ENCODE data around the gene RFX4. TPM values are rescaled to one million over a fixed set of nuclear protein-coding genes. Genes with fewer than 3 reads are reported as not detected.
A peak's percentile ranks its signal among the peaks of the same experiment; 100 is the strongest.

Gene RFX4
- total RNA-seq, 1 donor from 2014 or later: 3.4 TPM

DNA sequence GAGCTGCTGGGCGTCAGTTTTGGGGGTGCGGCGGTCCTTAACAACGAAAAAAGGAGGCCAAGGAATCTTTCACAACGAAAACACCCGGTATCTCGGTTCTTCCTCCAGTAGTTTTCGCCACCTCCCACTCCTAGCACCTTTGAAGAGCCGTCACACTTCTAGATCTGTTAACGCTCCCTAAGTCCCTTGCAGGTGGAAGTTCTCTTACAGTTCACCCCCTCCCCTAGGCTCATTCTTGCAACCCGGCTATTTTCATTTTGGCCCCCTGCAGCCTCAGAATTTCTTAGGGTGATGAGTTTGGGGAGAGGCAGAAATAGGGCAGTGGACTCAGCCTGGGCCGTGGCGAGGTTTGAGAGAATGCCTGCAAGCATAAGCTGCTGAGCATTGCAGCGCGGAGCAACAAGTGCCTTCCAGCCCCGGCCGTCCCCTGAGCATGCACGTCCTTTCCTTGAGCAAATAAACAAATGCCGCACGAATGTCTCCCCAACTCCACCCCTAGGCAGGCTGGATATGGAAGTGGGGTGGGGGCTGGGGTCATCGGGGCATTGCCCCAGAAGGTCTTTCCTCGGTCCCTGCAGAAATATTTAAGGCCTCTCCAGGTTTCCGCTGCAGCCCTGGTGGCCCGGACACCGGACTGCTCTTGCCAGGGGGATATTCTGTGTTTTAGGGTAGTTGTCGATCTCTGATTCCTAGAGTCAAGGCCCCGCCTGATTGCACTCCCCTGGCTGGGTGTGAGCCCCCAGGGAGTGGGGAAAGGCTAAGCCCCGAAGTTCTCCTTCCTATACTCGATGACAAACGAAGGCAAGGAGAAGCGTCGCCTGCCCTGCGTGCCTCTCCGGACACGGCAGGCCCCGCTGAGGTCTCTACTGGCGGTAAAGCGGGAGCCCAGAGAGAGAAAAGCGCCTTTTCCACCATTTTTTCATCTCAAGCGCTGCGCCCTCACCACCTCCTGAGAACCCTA lies 1.6 kb downstream of the RFX4 start:
- H3K9me3 ChIP-seq (ENCODE audit: low read depth): no peaks in the 10 kb centered on the region
- peak overlapping the region; percentile 91 for H3K27ac Mint-ChIP-seq
- H3K27ac ChIP-seq: no peak overlapping the region
- H3K36me3 Mint-ChIP-seq: peaks cover 15% of the 10 kb centered on the region
- no peaks in the 10 kb centered on the region for H3K79me2 ChIP-seq (ENCODE audit: low read depth)
- peak; percentile 22 for TF ChIP-seq EZH2phosphoT487 (IDR thresholded peaks at IDR 0.05)
- TF ChIP-seq CTCF (IDR thresholded peaks at IDR 0.05): no peak
- TF ChIP-seq EZH2 (IDR thresholded peaks at IDR 0.05): peak; percentile 33
- H3K36me3 ChIP-seq: no peaks in the 10 kb centered on the region
- peaks cover 73% of the 10 kb centered on the region for H4K20me1 ChIP-seq (ENCODE audit: low read depth)
- H3K4me3 Mint-ChIP-seq: peak overlapping the region; percentile 100
- no peak overlapping the region for H2AFZ ChIP-seq (replicated peaks)
- H3K4me2 ChIP-seq: peak overlapping the region; percentile 76
- peaks cover 2% of the 10 kb centered on the region for H3K9me3 Mint-ChIP-seq
- peaks cover 44% of the 10 kb centered on the region for H3K4me1 Mint-ChIP-seq
- H3F3A ChIP-seq (ENCODE audit: low read depth): peaks cover 74% of the 10 kb centered on the region
- peaks cover 100% of the 10 kb centered on the region for H3K27me3 ChIP-seq
- peaks cover 57% of the 10 kb centered on the region for H3K4me1 ChIP-seq
- H3K4me3 ChIP-seq: peak overlapping the region; percentile 49
- peak; percentile 73 for DNase-seq (ENCODE audit: low spot score)
- no peak overlapping the region for H3K9ac ChIP-seq
- H3K27me3 Mint-ChIP-seq (ENCODE audit: insufficient read depth, low read depth): peaks cover 23% of the 10 kb centered on the region

- H3K9me3 ChIP-seq (ENCODE audit: low read depth): no peaks in the 10 kb centered on the region
- no peak for TF ChIP-seq CTCF (IDR thresholded peaks at IDR 0.05)
- no peak for TF ChIP-seq EZH2phosphoT487 (IDR thresholded peaks at IDR 0.05)
- TF ChIP-seq EZH2 (IDR thresholded peaks at IDR 0.05): peak; percentile 76
- H3K79me2 ChIP-seq (ENCODE audit: low read depth): no peaks in the 10 kb centered on the region
- peaks cover 57% of the 10 kb centered on the region for H3K4me1 ChIP-seq
- H2AFZ ChIP-seq (replicated peaks): no peak overlapping the region
- no peak for DNase-seq (ENCODE audit: low spot score)
- peaks cover 16% of the 10 kb centered on the region for H3K27me3 Mint-ChIP-seq (ENCODE audit: insufficient read depth, low read depth)
- H3K4me1 Mint-ChIP-seq: peaks cover 45% of the 10 kb centered on the region
- peak overlapping the region; percentile 76 for H3K4me2 ChIP-seq
- H4K20me1 ChIP-seq (ENCODE audit: low read depth): peaks cover 68% of the 10 kb centered on the region
- peak overlapping the region; percentile 49 for H3K4me3 ChIP-seq
- H3F3A ChIP-seq (ENCODE audit: low read depth): peaks cover 74% of the 10 kb centered on the region
- H3K36me3 Mint-ChIP-seq: peaks cover 19% of the 10 kb centered on the region
- H3K27me3 ChIP-seq: peaks cover 100% of the 10 kb centered on the region
- H3K4me3 Mint-ChIP-seq: peak overlapping the region; percentile 100
- no peaks in the 10 kb centered on the region for H3K36me3 ChIP-seq
- H3K9me3 Mint-ChIP-seq: peaks cover under 1% of the 10 kb centered on the region
- H3K9ac ChIP-seq: no peak overlapping the region
- H3K27ac Mint-ChIP-seq: peak overlapping the region; percentile 93
- H3K27ac ChIP-seq: no peak overlapping the region
These were observed 2.3 kb downstream of the RFX4 start for GRCh38 chr12:106585105-106585520.

DNA sequence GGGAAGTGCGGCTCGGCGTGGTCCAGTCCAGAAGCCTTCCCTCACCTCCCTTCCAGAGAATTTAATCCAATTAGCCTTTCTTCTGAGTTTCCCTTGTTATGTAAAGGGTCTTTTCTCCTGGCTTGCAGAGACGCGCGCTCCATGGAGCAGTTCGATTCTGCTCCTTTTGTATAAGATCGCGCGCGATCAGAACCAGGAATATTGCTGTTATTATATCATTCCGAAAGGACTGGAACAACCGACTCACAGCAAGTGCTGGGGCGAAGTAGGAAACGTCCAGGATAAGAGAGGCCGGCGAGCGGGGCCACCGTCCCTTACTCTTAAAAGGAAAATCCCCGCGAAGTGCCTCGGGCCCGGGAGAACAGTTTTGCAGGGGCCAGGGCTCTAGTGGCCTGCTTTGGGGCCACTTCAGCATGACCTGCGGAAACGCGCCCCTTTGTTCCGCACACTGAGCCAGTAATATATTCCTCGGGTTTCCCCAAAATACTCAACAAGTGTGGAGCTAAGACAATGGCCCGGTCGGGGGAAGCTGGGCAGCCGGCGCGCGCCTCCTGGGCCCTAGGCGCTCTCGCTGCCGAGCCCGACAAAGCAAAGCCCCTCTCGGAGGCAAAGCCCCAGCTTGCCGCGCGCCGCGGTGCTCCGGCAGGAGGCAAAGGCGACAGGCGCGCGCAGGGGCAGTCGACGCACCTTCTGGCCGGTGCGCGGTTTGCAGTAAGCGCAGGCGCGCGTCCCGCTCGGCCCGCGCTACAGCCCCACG lies 2.9 kb downstream of the RFX4 start:
- Histone ChIP-seq H3K27ac (no peak overlapping the region), H2AFZ (replicated peaks) (peak overlapping the region; percentile 72), H4K20me1 (ENCODE audit: low read depth) (peaks cover 62% of the 10 kb centered on the region), H3K27me3 (peaks cover 100% of the 10 kb centered on the region), H3K4me1 (peaks cover 57% of the 10 kb centered on the region), H3F3A (ENCODE audit: low read depth) (peaks cover 72% of the 10 kb centered on the region), H3K36me3 (no peaks in the 10 kb centered on the region), H3K9me3 (ENCODE audit: low read depth) (no peaks in the 10 kb centered on the region), H3K4me2 (peak overlapping the region; percentile 76), H3K4me3 (peak overlapping the region; percentile 49), H3K9ac (no peak overlapping the region), H3K79me2 (ENCODE audit: low read depth) (no peaks in the 10 kb centered on the region)
- Mint-ChIP-seq H3K36me3 (peaks cover 23% of the 10 kb centered on the region), H3K9me3 (no peaks in the 10 kb centered on the region), H3K27me3 (ENCODE audit: insufficient read depth, low read depth) (peaks cover 14% of the 10 kb centered on the region), H3K27ac (peak overlapping the region; percentile 93), H3K4me3 (peak overlapping the region; percentile 100), H3K4me1 (peaks cover 43% of the 10 kb centered on the region)
- peak; percentile 93 for DNase-seq (ENCODE audit: low spot score)
- no peak for TF ChIP-seq CTCF (IDR thresholded peaks at IDR 0.05)
- TF ChIP-seq EZH2phosphoT487 (IDR thresholded peaks at IDR 0.05): peak; percentile 41
- peak; percentile 63 for TF ChIP-seq EZH2 (IDR thresholded peaks at IDR 0.05)

All from neural progenitor cell (in vitro differentiated cells).